WERI-Rb-1 (cell line): ENCODE results near the gene BRD7.

Source experiments
- DNase-seq: peaks from one replicate; pipeline ENCODE4 v3.0.0-alpha.2; 2020
- H3K27ac ChIP-seq: fragments of 250-450 bp; sonication (Bioruptor Pico); 2 replicates; pipeline ENCODE4 v1.5.1; 2020; ENCODE audit warnings: mild to moderate bottlenecking, moderate library complexity
- H3K27me3 ChIP-seq: fragments of 250-450 bp; sonication (Bioruptor Pico); 2 replicates; pipeline ENCODE4 v1.5.1; 2021; ENCODE audit warnings: mild to moderate bottlenecking, low read depth, moderate library complexity; ENCODE audit not compliant: insufficient read depth, severe bottlenecking
- H3K36me3 ChIP-seq: fragments of 250-450 bp; sonication (Bioruptor Pico); 2 replicates; pipeline ENCODE4 v1.5.1; 2020; ENCODE audit warnings: mild to moderate bottlenecking, moderate library complexity
- H3K4me3 ChIP-seq: 2 replicates; pipeline ENCODE4 v1.5.1; 2011; ENCODE audit warnings: low read depth, mild to moderate bottlenecking, control low read depth, low read length
- H3K9me3 ChIP-seq: fragments of 250-450 bp; sonication (Bioruptor Pico); 2 replicates; pipeline ENCODE4 v1.5.1; 2021; ENCODE audit warnings: mild to moderate bottlenecking, moderate library complexity; ENCODE audit not compliant: severe bottlenecking
- TF ChIP-seq, protein P1 (sequence below): IDR thresholded peaks from 2 replicates; pipeline ENCODE4 v1.5.1; 2011; ENCODE audit warnings: low read depth, mild to moderate bottlenecking, control low read depth, inconsistent platforms, low read length

BRD7 gene

DNA sequence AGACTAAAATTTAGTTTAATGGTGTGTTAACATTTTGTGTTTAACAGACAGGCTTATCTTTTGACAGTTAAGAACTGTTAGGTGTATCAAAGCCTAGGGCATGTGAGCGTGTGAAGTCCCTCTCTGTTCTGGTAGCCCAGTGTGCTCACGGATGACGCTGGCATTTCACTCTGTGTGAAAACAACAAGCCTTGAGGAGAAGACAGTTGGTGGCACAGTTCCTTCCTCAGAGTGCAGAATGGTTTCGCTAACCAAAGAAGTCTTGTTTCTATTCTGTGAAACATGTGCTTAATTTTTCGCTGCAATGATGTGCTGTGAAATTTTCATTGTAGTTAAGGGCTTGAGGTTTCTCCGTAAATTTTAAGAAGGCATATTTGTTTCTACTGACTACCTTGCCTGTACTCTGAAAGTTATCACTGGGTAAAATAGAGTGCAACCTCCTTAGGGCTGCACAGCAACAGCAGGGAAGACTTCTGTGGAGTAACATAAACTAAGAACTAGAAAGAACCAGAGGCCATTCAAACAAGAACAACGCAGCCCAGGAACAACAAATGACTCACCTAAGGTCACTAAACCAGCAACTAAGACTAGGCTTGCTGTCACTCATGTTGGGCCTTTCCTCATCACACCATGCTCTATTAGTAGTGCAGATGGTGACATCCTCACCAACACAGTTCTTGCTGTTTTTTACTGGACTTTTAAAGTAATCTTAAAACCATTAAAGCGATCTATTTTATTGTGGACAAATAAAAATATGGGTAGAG, 33.4 kb downstream of the BRD7 start:
- Histone ChIP-seq H3K27me3 (no peaks in the 10 kb centered on the region), H3K4me3 (no peak overlapping the region), H3K36me3 (peaks cover 74% of the 10 kb centered on the region), H3K9me3 (no peaks in the 10 kb centered on the region), H3K27ac (no peak overlapping the region)
- TF ChIP-seq, protein P1, sequence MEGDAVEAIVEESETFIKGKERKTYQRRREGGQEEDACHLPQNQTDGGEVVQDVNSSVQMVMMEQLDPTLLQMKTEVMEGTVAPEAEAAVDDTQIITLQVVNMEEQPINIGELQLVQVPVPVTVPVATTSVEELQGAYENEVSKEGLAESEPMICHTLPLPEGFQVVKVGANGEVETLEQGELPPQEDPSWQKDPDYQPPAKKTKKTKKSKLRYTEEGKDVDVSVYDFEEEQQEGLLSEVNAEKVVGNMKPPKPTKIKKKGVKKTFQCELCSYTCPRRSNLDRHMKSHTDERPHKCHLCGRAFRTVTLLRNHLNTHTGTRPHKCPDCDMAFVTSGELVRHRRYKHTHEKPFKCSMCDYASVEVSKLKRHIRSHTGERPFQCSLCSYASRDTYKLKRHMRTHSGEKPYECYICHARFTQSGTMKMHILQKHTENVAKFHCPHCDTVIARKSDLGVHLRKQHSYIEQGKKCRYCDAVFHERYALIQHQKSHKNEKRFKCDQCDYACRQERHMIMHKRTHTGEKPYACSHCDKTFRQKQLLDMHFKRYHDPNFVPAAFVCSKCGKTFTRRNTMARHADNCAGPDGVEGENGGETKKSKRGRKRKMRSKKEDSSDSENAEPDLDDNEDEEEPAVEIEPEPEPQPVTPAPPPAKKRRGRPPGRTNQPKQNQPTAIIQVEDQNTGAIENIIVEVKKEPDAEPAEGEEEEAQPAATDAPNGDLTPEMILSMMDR: no peak
- DNase-seq: no peak

- no peak overlapping the region for H3K4me3 ChIP-seq
- H3K36me3 ChIP-seq: peaks cover 74% of the 10 kb centered on the region
- no peak overlapping the region for H3K27ac ChIP-seq
- no peaks in the 10 kb centered on the region for H3K9me3 ChIP-seq
- no peak for DNase-seq
- TF ChIP-seq, protein P1: no peak
- H3K27me3 ChIP-seq: no peaks in the 10 kb centered on the region
Measured at GRCh38 chr16:50334106-50334975, 34.4 kb downstream of the BRD7 start.

DNA sequence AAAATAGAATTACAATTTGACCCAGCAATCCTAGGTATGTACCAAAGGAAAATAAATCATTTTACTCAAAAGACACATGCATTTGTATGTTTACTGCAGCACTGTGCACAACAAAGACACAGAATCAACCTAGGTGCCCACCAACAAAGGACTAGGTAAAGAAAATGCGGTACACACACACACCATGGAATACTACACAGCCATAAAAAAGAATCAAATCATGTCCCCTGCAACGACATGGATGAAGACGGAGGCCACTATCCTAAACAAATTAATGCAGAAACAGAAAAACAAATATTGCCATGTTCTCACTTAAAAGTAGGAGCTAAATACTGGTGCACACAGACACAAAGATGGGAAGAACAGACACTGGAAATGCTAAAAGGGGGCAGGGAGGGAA, 36.2 kb downstream of the BRD7 start:
- Histone ChIP-seq H3K27ac (no peak overlapping the region), H3K36me3 (peaks cover 74% of the 10 kb centered on the region), H3K4me3 (no peak overlapping the region), H3K9me3 (no peaks in the 10 kb centered on the region), H3K27me3 (no peaks in the 10 kb centered on the region)
- TF ChIP-seq, protein P1: no peak
- DNase-seq: no peak

- H3K36me3 ChIP-seq: peaks cover 81% of the 10 kb centered on the region
- H3K27me3 ChIP-seq: no peaks in the 10 kb centered on the region
- H3K9me3 ChIP-seq: no peaks in the 10 kb centered on the region
- H3K4me3 ChIP-seq: no peak overlapping the region
- H3K27ac ChIP-seq: no peak overlapping the region
- no peak for DNase-seq
- TF ChIP-seq, protein P1: no peak
Measured at GRCh38 chr16:50331570-50331969, 37.2 kb downstream of the BRD7 start.

- Histone ChIP-seq H3K36me3 (peaks cover 89% of the 10 kb centered on the region), H3K9me3 (no peaks in the 10 kb centered on the region), H3K4me3 (no peak overlapping the region), H3K27ac (no peak overlapping the region), H3K27me3 (no peaks in the 10 kb centered on the region)
- no peak for DNase-seq
- TF ChIP-seq, protein P1: no peak
Measured at GRCh38 chr16:50329446-50330189, 39.2 kb downstream of the BRD7 start.
